Right lobe of liver (tissue), 6 donors: Measurements from ENCODE around the gene CT45A10. TPM values are rescaled to one million over a fixed set of nuclear protein-coding genes. Genes with fewer than 3 reads are reported as not detected.
"Not testable (repeated sequence)": the region's sequence is repeated elsewhere in the genome, so short reads cannot be mapped to it uniquely, and the experiment has no call there.

Source experiments
- ATAC-seq, 4 donors: fragments of 200-7000 bp; cut with Tn5 transposase; one replicate each; pipeline ENCODE4 v1.9.1; 2020; ENCODE audit warnings: mild to moderate bottlenecking in 4 of 4, moderate library complexity in 4 of 4
- DNase-seq, 3 donors: peaks; one replicate each; pipeline ENCODE4 v3.0.0-alpha.2; 2020
- H3K27ac ChIP-seq, 3 donors: fragments of 200-600 bp; one replicate each; pipeline ENCODE4 v1.8.0; 2022
- H3K27me3 ChIP-seq, 2 donors: fragments of 200-600 bp; one replicate each; pipeline ENCODE4 v1.8.0; 2022
- H3K36me3 ChIP-seq, 4 donors: fragments of 200-600 bp; sonication (generic) in 1 of 4; one replicate each; pipeline versions ENCODE4 v1.5.1 to v1.8.0; 2017 to 2022; ENCODE audit warnings: control low read depth in 1 of 4
- H3K4me1 ChIP-seq, 4 donors: fragments of 200-600 bp; sonication (generic) in 1 of 4; one replicate each; pipeline versions ENCODE4 v1.5.1 to v1.8.0; 2017 to 2022; ENCODE audit warnings: control low read depth in 1 of 4
- H3K4me3 ChIP-seq, 3 donors: fragments of 200-600 bp; one replicate each; pipeline ENCODE4 v1.8.0; 2022
- H3K9me3 ChIP-seq, 4 donors: fragments of 200-600 bp; sonication (generic) in 1 of 4; one replicate each; pipeline versions ENCODE4 v1.5.1 to v1.8.0; 2017 to 2022; ENCODE audit warnings: control low read depth in 1 of 4
- WGBS: methylation state at CpG from one replicate; pipeline ENCODE4 v1.1.6; 2018; ENCODE audit warnings: low coverage, low lambda C conversion rate; ENCODE audit not compliant: insufficient coverage; ENCODE audit errors: missing lambda C conversion rate; 5-methylcytosine and 5-hydroxymethylcytosine counted together
- intact Hi-C, 2 donors: fragments of 100-400 bp; cut with DNase I; formaldehyde crosslinking; loops; one replicate each; pipeline versions ENCODE4 v1.11.2 to v1.14.1; 2022
- total RNA-seq, 6 experiments: library from RNA; depleted of rRNA in 2 of 6; stranded (reverse); fragments of >200 nt in 2 of 6; fragmentation: NEBNext Ultra II Directional in 3 of 6; extraction: Animal tissue kit (Norgen Biotek cat#: 25700) in 3 of 6; gene quantifications; one replicate each; pipeline versions ENCODE4 v1.1.0 to v1.2.4, GENCODE V29; 2016 to 2023
- donor health status: DM: no; HTN: yes; CAD: no.
- donor health status: DM: no; HTN: no; CAD: no.
- donor health status: DM: no; HTN: no; CAD: no.
- donor health status: DM: no; HTN: yes; CAD: no.
- donor health status: DM: no; HTN: yes; CAD: no.

The CT45A10 gene
- total RNA-seq, 6 experiments from 2014 or later: not detected

GRCh38 chrX:135871712-135872111 is 21.5 kb downstream of the CT45A10 start, which contains the start of gene CT45A9:
TSS of gene CT45A9 (minus strand) at chrX:135871812. CDS start at chrX:135868061, 3,751 bp downstream.
- DNase-seq, H3K4me1 ChIP-seq, ATAC-seq, H3K4me3 ChIP-seq, H3K36me3 ChIP-seq, H3K9me3 ChIP-seq, H3K27ac ChIP-seq, intact Hi-C loops, H3K27me3 ChIP-seq: not testable (repeated sequence)
- no CpG with 5 or more reads among the region's 17 CpGs for WGBS

GRCh38 chrX:135854438-135854837 is 38.8 kb downstream of the CT45A10 start, which contains the start of gene CT45A8:
TSS of gene CT45A8 (minus strand) at chrX:135854538. CDS start at chrX:135850783, 3,755 bp downstream.
- H3K4me3 ChIP-seq, H3K27ac ChIP-seq, H3K4me1 ChIP-seq, intact Hi-C loops, ATAC-seq, H3K27me3 ChIP-seq, H3K36me3 ChIP-seq, DNase-seq, H3K9me3 ChIP-seq: not testable (repeated sequence)
- no CpG with 5 or more reads among the region's 17 CpGs for WGBS

- H3K4me1 ChIP-seq, intact Hi-C loops, H3K9me3 ChIP-seq, H3K36me3 ChIP-seq, H3K27ac ChIP-seq, ATAC-seq, DNase-seq, H3K4me3 ChIP-seq, H3K27me3 ChIP-seq: not testable (repeated sequence)
- WGBS: no CpG with 5 or more reads among the region's 17 CpGs
These were observed 56.1 kb downstream of the CT45A10 start, which contains the start of gene CT45A7 for GRCh38 chrX:135837180-135837579. TSS of gene CT45A7 (minus strand) at chrX:135837280. CDS start at chrX:135833533, 3,747 bp downstream.

Other genes starting within 250 kb of the CT45A10 start
- gene CT45A1, start 179.8 kb downstream of the CT45A10 start, total RNA-seq: not detected
- gene CT45A3, start 125.3 kb downstream of the CT45A10 start, total RNA-seq: not detected
- gene CT45A5, start 107.9 kb downstream of the CT45A10 start, total RNA-seq: not detected
- not detected for gene CT45A6, start 90.7 kb downstream of the CT45A10 start, total RNA-seq
- gene CT45A2, start 73.4 kb downstream of the CT45A10 start, total RNA-seq: not detected
- not detected for gene CT45A7, start 56.2 kb downstream of the CT45A10 start, total RNA-seq
- not detected for gene CT45A8, start 38.9 kb downstream of the CT45A10 start, total RNA-seq
- not detected for gene CT45A9, start 21.6 kb downstream of the CT45A10 start, total RNA-seq
- gene SAGE1, start 272 bp upstream of the CT45A10 start, total RNA-seq: not detected
- gene MMGT1, start 80.5 kb upstream of the CT45A10 start, total RNA-seq: 1 to 10 TPM; 4.4 to 7.4 (median 6.4) TPM
- gene SLC9A6, start 92.0 kb upstream of the CT45A10 start, total RNA-seq: 1 to 10 TPM; 3.6 to 7.6 (median 4.9) TPM